GM12878 (cell line): ENCODE measurements around the gene ULBP3. TPM values are rescaled to one million over a fixed set of nuclear protein-coding genes. Genes with fewer than 3 reads are reported as not detected.

Experiments used
- ATAC-seq: fragments of 200-7000 bp; cut with Tn5 transposase; 3 replicates; pipeline ENCODE4 v1.9.1; 2020; ENCODE audit warnings: mild to moderate bottlenecking, moderate library complexity
- BruUV-seq: library from RNA; stranded (reverse); fragments of 400-500 nt; replicated peaks from 2 replicates; lab custom pipeline; 2021; lab: Mats Ljungman, UMichigan
- CTCF ChIA-PET: fragments of 300-600 bp; sonication (Branson Sonifier 250); formaldehyde crosslinking; extraction: SDS; loops from one replicate; lab custom pipeline; 2021; ENCODE audit warnings: inconsistent platforms; lab: Yijun Ruan, JAX
- POLR2A ChIA-PET: fragments of 350-600 bp; formaldehyde crosslinking; extraction: SDS; loops from one replicate; lab custom pipeline; 2021; ENCODE audit warnings: inconsistent platforms; lab: Charles Lee
- RAD21 ChIA-PET: fragments of 300-600 bp; sonication (Branson Sonifier 250); formaldehyde crosslinking; loops from one replicate; lab custom pipeline; 2023; ENCODE audit warnings: antibody characterized with exemption; ENCODE audit not compliant: unreplicated experiment; lab: Charles Lee
- SMC1A ChIA-PET: fragments of 300-600 bp; sonication (Branson Sonifier 250); formaldehyde crosslinking; loops from one replicate; lab custom pipeline; 2023; ENCODE audit not compliant: unreplicated experiment, uncharacterized antibody; lab: Charles Lee
- DNase-seq: peaks from one replicate; pipeline ENCODE4 v3.0.0-alpha.2; 2011; ENCODE audit warnings: low read depth, low spot score
- FAIRE-seq: peaks from 3 replicates; lab custom pipeline; 2011; peaks lifted over from hg19 to GRCh38; lab: Jason Lieb, UNC
- H2AFZ ChIP-seq: 2 replicates; pipeline ENCODE4 v1.6.0; 2011; ENCODE audit warnings: low read depth, low read length, control low read depth; ENCODE audit not compliant: control insufficient read depth
- H3K27ac ChIP-seq: 2 replicates; pipeline ENCODE4 v1.5.1; 2011; ENCODE audit warnings: control low read depth; ENCODE audit not compliant: control insufficient read depth, insufficient read depth
- H3K27me3 ChIP-seq, 2 experiments: replicated peaks in 1 of 2; 2 replicates each; pipeline versions ENCODE4 v1.6.0 to v1.6.1; 2011; ENCODE audit warnings: low read length in 1 of 2; ENCODE audit not compliant: control insufficient read depth in 2 of 2, insufficient read depth in 2 of 2
- H3K36me3 ChIP-seq, 2 experiments: 2 replicates each; pipeline ENCODE4 v1.5.1; 2011; ENCODE audit warnings: low read length in 1 of 2; ENCODE audit not compliant: control insufficient read depth in 2 of 2, insufficient read depth in 2 of 2
- H3K4me1 ChIP-seq: 2 replicates; pipeline ENCODE4 v1.6.1; 2011; ENCODE audit warnings: mild to moderate bottlenecking, low read length, moderate library complexity, mixed read lengths; ENCODE audit not compliant: control insufficient read depth, insufficient read depth
- H3K4me2 ChIP-seq: 2 replicates; pipeline ENCODE4 v1.6.0; 2011; ENCODE audit warnings: control low read depth; ENCODE audit not compliant: control insufficient read depth, insufficient read depth
- H3K4me3 ChIP-seq: fragments of 200-600 bp; sonication (generic); 2 replicates; pipeline ENCODE4 v1.5.1; 2016
- H3K79me2 ChIP-seq: 2 replicates; pipeline ENCODE4 v1.6.0; 2011; ENCODE audit warnings: low read length; ENCODE audit not compliant: control insufficient read depth, insufficient read depth
- H3K9ac ChIP-seq: 2 replicates; pipeline ENCODE4 v1.8.0; 2011; ENCODE audit warnings: low read length, control low read depth, mixed read lengths; ENCODE audit not compliant: control insufficient read depth, insufficient read depth
- H3K9me3 ChIP-seq: replicated peaks from 3 replicates; pipeline ENCODE4 v1.5.1; 2011; ENCODE audit warnings: mild to moderate bottlenecking, low read length; ENCODE audit not compliant: control insufficient read depth, insufficient read depth
- H4K20me1 ChIP-seq: 2 replicates; pipeline ENCODE4 v1.6.0; 2011; ENCODE audit not compliant: control insufficient read depth, insufficient read depth
- CBX3 ChIP-seq: fragments of 200-600 bp; sonication (generic); IDR thresholded peaks from 2 replicates; pipeline ENCODE4 v1.6.1; 2016; ENCODE audit warnings: low read depth, borderline replicate concordance
- CBX5 ChIP-seq: sonication (generic); IDR thresholded peaks from 2 replicates; pipeline ENCODE4 v1.6.1; 2016; ENCODE audit warnings: low read depth, moderate library complexity, mild to moderate bottlenecking, inconsistent platforms
- ELK1 ChIP-seq: IDR thresholded peaks from 2 replicates; pipeline ENCODE4 v1.6.1; 2012; ENCODE audit warnings: low read depth, low read length, improper control_type of control experiment
- IKZF2 ChIP-seq, 2 experiments: fragments of 450-650 bp; IDR thresholded peaks; 2 replicates each; pipeline ENCODE4 v1.6.1; 2017; ENCODE audit warnings: mild to moderate bottlenecking in 2 of 2, moderate library complexity in 2 of 2
- LARP7 ChIP-seq: fragments of 450-650 bp; IDR thresholded peaks from 2 replicates; pipeline ENCODE4 v1.6.1; 2017; ENCODE audit warnings: mild to moderate bottlenecking
- NFXL1 ChIP-seq: fragments of 450-650 bp; IDR thresholded peaks from 2 replicates; pipeline ENCODE4 v1.6.1; 2017; ENCODE audit warnings: antibody characterized with exemption, mild to moderate bottlenecking, borderline replicate concordance
- SIN3A ChIP-seq: IDR thresholded peaks from 2 replicates; pipeline ENCODE4 v1.6.1; 2012; ENCODE audit warnings: low read depth, low read length, improper control_type of control experiment
- SREBF1 ChIP-seq: IDR thresholded peaks from 2 replicates; pipeline ENCODE4 v1.6.1; 2012; ENCODE audit warnings: mild to moderate bottlenecking, low read length
- SREBF2 ChIP-seq: IDR thresholded peaks from 2 replicates; pipeline ENCODE4 v1.6.1; 2012; ENCODE audit warnings: mild to moderate bottlenecking, low read length
- SUPT20H ChIP-seq: IDR thresholded peaks from 2 replicates; pipeline ENCODE4 v1.6.1; 2011; ENCODE audit warnings: low read depth, mild to moderate bottlenecking, low read length, moderate library complexity, borderline replicate concordance; ENCODE audit not compliant: control insufficient read depth
- USF1 ChIP-seq: IDR thresholded peaks from 2 replicates; pipeline ENCODE4 v1.6.1; 2011; ENCODE audit warnings: borderline replicate concordance, low read depth, mild to moderate bottlenecking, moderate library complexity, mixed read lengths, low read length; ENCODE audit not compliant: insufficient read depth; ENCODE audit errors: extremely low read length
- ZBTB33 ChIP-seq: fragments of 450-650 bp; IDR thresholded peaks from 2 replicates; pipeline ENCODE4 v1.6.1; 2017; ENCODE audit warnings: mild to moderate bottlenecking
- ZBTB4 ChIP-seq: fragments of 450-650 bp; formaldehyde crosslinking; IDR thresholded peaks from 2 replicates; pipeline ENCODE4 v1.4.0; 2022; ENCODE audit warnings: mild to moderate bottlenecking, moderate library complexity
- WGBS: methylation state at CpG from one replicate; pipeline ENCODE4 v1.1.6; 2016; ENCODE audit warnings: low lambda C conversion rate; ENCODE audit not compliant: insufficient replicate concordance, insufficient coverage; ENCODE audit errors: missing lambda C conversion rate; 5-methylcytosine and 5-hydroxymethylcytosine counted together
- in situ Hi-C: fragments of 300-500 bp; cut with MboI; formaldehyde crosslinking; loops from 9 replicates; pipeline ENCODE4 v1.14.3; 2018; ENCODE audit warnings: mixed read lengths
- intact Hi-C: fragments of 100-400 bp; cut with micrococcal nuclease; formaldehyde crosslinking; loops from one replicate; pipeline ENCODE4 v1.14.2; 2022; ENCODE audit not compliant: unreplicated experiment
- polyA plus RNA-seq, 11 experiments: library from polyadenylated mRNA; depleted of rRNA in 4 of 11; unstranded in 6 of 11; stranded (reverse) in 5 of 11; fragments of >200 nt; fragmentation: Nextera tagmentation in 4 of 11; fragmentation: Illumina TruSeq in 1 of 11; extraction: Ambion mirVana in 4 of 11; extraction: Trizol in 1 of 11; gene quantifications; 1 replicate in 1 of 11; 2 replicates in 10 of 11; pipeline versions ENCODE4 v1.2.1 to v1.2.3, GENCODE V29; 2011 to 2016; ENCODE audit warnings: inconsistent platforms in 2 of 11, missing spikeins in 2 of 11, low read depth in 1 of 11
- total RNA-seq, 4 experiments: library from RNA; depleted of rRNA in 3 of 4; stranded (reverse); fragments of >200 nt in 3 of 4; fragmentation: Illumina TruSeq in 1 of 4; extraction: Trizol in 1 of 4; gene quantifications; 2 replicates each; pipeline versions ENCODE4 v1.2.1 to v1.2.3, GENCODE V29; 2013 to 2021

Gene ULBP3
- total and polyA plus RNA-seq, 10 of the 15 experiments (the other 5 are each of a cell fraction or from before 2014, with no cell fraction given) = 0.08 to 0.16 TPM; not detected in 8

- no peak overlapping the region for H3K9ac ChIP-seq
- no peak for DNase-seq
- in situ Hi-C loops (no loop called here), intact Hi-C loops (no loop called here)
- no peak overlapping the region for H2AFZ ChIP-seq
- SMC1A ChIA-PET = interaction anchor here (0.9 kb wide), 1 partner anchor 16 kb away, joined by 3 read pairs; no protein-coding TSS in a partner anchor
- no peaks in the 10 kb centered on the region for H3K4me1 ChIP-seq
- H3K4me2 ChIP-seq = no peak overlapping the region
- no peaks in the 10 kb centered on the region for H4K20me1 ChIP-seq
- BruUV-seq = no TSS peak
- CTCF ChIA-PET = interaction anchor here (0.8 to 3.5 kb wide), 7 partner anchors 9 to 340 kb away, joined by 3 to 17 read pairs (median 4); no protein-coding TSS in a partner anchor
- H3K79me2 ChIP-seq = no peaks in the 10 kb centered on the region
- POLR2A ChIA-PET = no interaction called here
- RAD21 ChIA-PET = interaction anchor here (0.6 kb wide), 1 partner anchor 761 kb away, joined by 4 read pairs; no protein-coding TSS in a partner anchor
- FAIRE-seq = no peak
- peaks cover 2 to 5% of the 10 kb centered on the region in 2 experiments; a peak in 2 of 4 replicates for H3K27me3 ChIP-seq
- H3K36me3 ChIP-seq = no peaks in the 10 kb centered on the region
- ATAC-seq = no peak
- no peak overlapping the region for H3K4me3 ChIP-seq
- no peak overlapping the region for H3K27ac ChIP-seq
- 28% methylated on average over 10 of the region's 10 CpGs for WGBS
- H3K9me3 ChIP-seq = no peaks in the 10 kb centered on the region; the same call in 2 of the 3 replicates
- TF ChIP-seq ZBTB33 (no peak), SREBF1 (no peak), ZBTB4 (CRISPR knock-in tag) (no peak), NFXL1 (no peak), SIN3A (no peak), IKZF2 (IDR thresholded peaks at IDR 0.05) (no peak), CBX5 (no peak), LARP7 (no peak), CBX3 (no peak), USF1 (no peak), SREBF2 (no peak), ELK1 (no peak), SUPT20H (no peak)
Measured at GRCh38 chr6:150055131-150055530, 13.8 kb downstream of the ULBP3 start.
